Uterus (tissue), 2 donors: ENCODE results near the gene ACSF2.

Source experiments
- POLR2A ChIP-seq, 2 donors: fragments of 450-650 bp; IDR thresholded peaks; one replicate each; pipeline ENCODE4 v1.6.1; 2016; ENCODE audit warnings: antibody characterized with exemption in 2 of 2, mild to moderate bottlenecking in 1 of 2, moderate library complexity in 1 of 2
- TF ChIP-seq, protein P1 (sequence below), 4 experiments: fragments of 200-600 bp in 2 of 4; fragments of 450-650 bp in 2 of 4; sonication (generic) in 2 of 4; IDR thresholded peaks; one replicate each; pipeline ENCODE4 v1.5.1; 2016 to 2019; ENCODE audit warnings: antibody characterized with exemption in 4 of 4, mild to moderate bottlenecking in 2 of 4, moderate library complexity in 1 of 4

DNA sequence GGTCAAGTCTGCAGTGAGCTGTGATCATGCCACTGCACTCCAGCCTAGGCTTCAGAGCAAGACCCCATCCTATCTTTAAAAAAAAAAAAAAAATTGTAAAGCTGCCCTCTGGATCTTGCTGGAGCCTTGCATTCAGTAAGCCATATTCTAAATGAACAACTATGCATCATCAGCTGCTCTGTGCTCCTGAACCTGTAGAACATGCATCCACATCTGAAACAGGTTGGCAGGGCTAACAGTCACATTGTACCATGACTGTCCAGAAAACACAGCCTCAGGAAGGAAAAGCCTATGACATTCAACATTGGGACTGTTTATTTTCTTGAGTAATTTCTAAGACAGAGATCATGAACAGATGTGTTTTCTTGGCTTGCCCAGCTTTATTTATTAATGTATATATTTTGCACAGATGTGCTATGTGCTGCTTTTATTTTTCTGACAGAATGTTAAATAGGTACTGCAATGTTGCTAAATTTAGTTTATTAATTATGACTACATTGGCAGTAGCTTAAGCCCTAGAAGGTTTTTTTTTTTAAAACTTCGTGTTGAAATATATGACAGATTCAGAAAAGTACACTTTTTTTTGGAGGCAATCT, 19.8 kb downstream of the ACSF2 start:
- TF ChIP-seq, protein P1, sequence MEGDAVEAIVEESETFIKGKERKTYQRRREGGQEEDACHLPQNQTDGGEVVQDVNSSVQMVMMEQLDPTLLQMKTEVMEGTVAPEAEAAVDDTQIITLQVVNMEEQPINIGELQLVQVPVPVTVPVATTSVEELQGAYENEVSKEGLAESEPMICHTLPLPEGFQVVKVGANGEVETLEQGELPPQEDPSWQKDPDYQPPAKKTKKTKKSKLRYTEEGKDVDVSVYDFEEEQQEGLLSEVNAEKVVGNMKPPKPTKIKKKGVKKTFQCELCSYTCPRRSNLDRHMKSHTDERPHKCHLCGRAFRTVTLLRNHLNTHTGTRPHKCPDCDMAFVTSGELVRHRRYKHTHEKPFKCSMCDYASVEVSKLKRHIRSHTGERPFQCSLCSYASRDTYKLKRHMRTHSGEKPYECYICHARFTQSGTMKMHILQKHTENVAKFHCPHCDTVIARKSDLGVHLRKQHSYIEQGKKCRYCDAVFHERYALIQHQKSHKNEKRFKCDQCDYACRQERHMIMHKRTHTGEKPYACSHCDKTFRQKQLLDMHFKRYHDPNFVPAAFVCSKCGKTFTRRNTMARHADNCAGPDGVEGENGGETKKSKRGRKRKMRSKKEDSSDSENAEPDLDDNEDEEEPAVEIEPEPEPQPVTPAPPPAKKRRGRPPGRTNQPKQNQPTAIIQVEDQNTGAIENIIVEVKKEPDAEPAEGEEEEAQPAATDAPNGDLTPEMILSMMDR (IDR thresholded peaks at IDR 0.05) = no peak
- no peak for TF ChIP-seq POLR2A (IDR thresholded peaks at IDR 0.05)
